HUES64 (cell line): ENCODE measurements around the gene LRRC4.

Experiments used
- H3K27ac ChIP-seq: 2 replicates; pipeline ENCODE4 v1.7.0; 2013; ENCODE audit warnings: low read depth, low read length, inconsistent platforms
- H3K27me3 ChIP-seq: 2 replicates; pipeline ENCODE4 v1.6.1; 2013; ENCODE audit warnings: mild to moderate bottlenecking, low read length; ENCODE audit not compliant: insufficient read depth
- H3K36me3 ChIP-seq: 2 replicates; pipeline ENCODE4 v1.6.1; 2013; ENCODE audit warnings: mild to moderate bottlenecking, low read length; ENCODE audit not compliant: insufficient read depth
- H3K4me1 ChIP-seq: 2 replicates; pipeline ENCODE4 v1.6.1; 2013; ENCODE audit warnings: mild to moderate bottlenecking, low read length, moderate library complexity; ENCODE audit not compliant: insufficient read depth
- H3K4me3 ChIP-seq: 2 replicates; pipeline ENCODE4 v1.5.1; 2013; ENCODE audit warnings: mild to moderate bottlenecking, low read length, moderate library complexity
- H3K9ac ChIP-seq: 2 replicates; pipeline ENCODE4 v1.6.1; 2013; ENCODE audit warnings: mild to moderate bottlenecking, low read depth, low read length
- H3K9me3 ChIP-seq: 2 replicates; pipeline ENCODE4 v1.6.1; 2013; ENCODE audit warnings: low read depth, low read length; ENCODE audit not compliant: insufficient read depth
- WGBS: fragments of 150-250, 120-280 bp; methylation state at CpG from one replicate; pipeline ENCODE4 v1.1.7; 2013; ENCODE audit warnings: missing lambda C conversion rate; 5-methylcytosine and 5-hydroxymethylcytosine counted together

Gene LRRC4

GRCh38 chr7:128040205-128040604, 9.0 kb upstream of the LRRC4 start:
- no peak overlapping the region for H3K9ac ChIP-seq
- no peak overlapping the region for H3K4me3 ChIP-seq
- 0 out of 2 replicates have a peak, but pooled peaks cover 6% of the 10 kb centered on the region for H3K4me1 ChIP-seq
- no peaks in the 10 kb centered on the region for H3K27me3 ChIP-seq
- no peaks in the 10 kb centered on the region for H3K9me3 ChIP-seq
- H3K36me3 ChIP-seq: no peaks in the 10 kb centered on the region
- WGBS: 93% methylated on average over 2 of the region's 3 CpGs
- H3K27ac ChIP-seq: no peak overlapping the region

GRCh38 chr7:128039544-128039953, 8.3 kb upstream of the LRRC4 start:
- H3K9ac ChIP-seq: no peak overlapping the region
- H3K9me3 ChIP-seq: no peaks in the 10 kb centered on the region
- H3K36me3 ChIP-seq: no peaks in the 10 kb centered on the region
- no peaks in the 10 kb centered on the region for H3K27me3 ChIP-seq
- 0 out of 2 replicates have a peak, but pooled peaks cover 6% of the 10 kb centered on the region for H3K4me1 ChIP-seq
- no peak overlapping the region for H3K27ac ChIP-seq
- no peak overlapping the region for H3K4me3 ChIP-seq
- 93% methylated on average over 4 of the region's 4 CpGs for WGBS

GRCh38 chr7:128037880-128038619, 6.8 kb upstream of the LRRC4 start:
- no peak overlapping the region for H3K4me3 ChIP-seq
- peaks cover 11% of the 10 kb centered on the region for H3K27me3 ChIP-seq
- 94% methylated on average over 8 of the region's 8 CpGs for WGBS
- peaks cover 11% of the 10 kb centered on the region for H3K4me1 ChIP-seq
- no peaks in the 10 kb centered on the region for H3K9me3 ChIP-seq
- no peak overlapping the region for H3K27ac ChIP-seq
- H3K36me3 ChIP-seq: no peaks in the 10 kb centered on the region
- no peak overlapping the region for H3K9ac ChIP-seq

GRCh38 chr7:128037081-128037480, 5.8 kb upstream of the LRRC4 start:
- WGBS: 85% methylated on average over 2 of the region's 2 CpGs
- Histone ChIP-seq H3K9ac (no peak overlapping the region), H3K4me3 (no peak overlapping the region), H3K27ac (no peak overlapping the region), H3K36me3 (no peaks in the 10 kb centered on the region), H3K4me1 (peaks cover 13% of the 10 kb centered on the region), H3K27me3 (peaks cover 18% of the 10 kb centered on the region), H3K9me3 (no peaks in the 10 kb centered on the region)

GRCh38 chr7:128036226-128036940, 5.1 kb upstream of the LRRC4 start:
- Histone ChIP-seq H3K27me3 (peaks cover 22% of the 10 kb centered on the region), H3K36me3 (no peaks in the 10 kb centered on the region), H3K9ac (no peak overlapping the region), H3K27ac (no peak overlapping the region), H3K4me1 (peaks cover 13% of the 10 kb centered on the region), H3K9me3 (no peaks in the 10 kb centered on the region), H3K4me3 (no peak overlapping the region)
- WGBS: 84% methylated on average over 3 of the region's 4 CpGs

- H3K4me3 ChIP-seq: no peak overlapping the region
- WGBS: 78% methylated on average over 3 of the region's 3 CpGs
- no peaks in the 10 kb centered on the region for H3K9me3 ChIP-seq
- H3K27me3 ChIP-seq: peaks cover 24% of the 10 kb centered on the region
- H3K9ac ChIP-seq: no peak overlapping the region
- no peaks in the 10 kb centered on the region for H3K36me3 ChIP-seq
- peaks cover 10% of the 10 kb centered on the region for H3K4me1 ChIP-seq
- no peak overlapping the region for H3K27ac ChIP-seq
Measured at GRCh38 chr7:128035712-128036111, 4.5 kb upstream of the LRRC4 start.

GRCh38 chr7:128034825-128035224, 3.6 kb upstream of the LRRC4 start:
- Histone ChIP-seq H3K4me1 (peaks cover 10% of the 10 kb centered on the region), H3K36me3 (no peaks in the 10 kb centered on the region), H3K27ac (no peak overlapping the region), H3K9me3 (no peaks in the 10 kb centered on the region), H3K9ac (no peak overlapping the region), H3K4me3 (no peak overlapping the region), H3K27me3 (peaks cover 28% of the 10 kb centered on the region)
- WGBS: 84% methylated on average over 2 of the region's 2 CpGs

- Histone ChIP-seq H3K27ac (no peak overlapping the region), H3K9me3 (no peaks in the 10 kb centered on the region), H3K4me1 (peaks cover 7% of the 10 kb centered on the region), H3K4me3 (peak overlapping the region; percentile 46), H3K36me3 (peaks cover 12% of the 10 kb centered on the region; the same call in 1 of the 2 replicates), H3K27me3 (peaks cover 41% of the 10 kb centered on the region), H3K9ac (no peak overlapping the region)
- 73% methylated on average over 9 of the region's 9 CpGs for WGBS
Measured at GRCh38 chr7:128033246-128033645, 2.0 kb upstream of the LRRC4 start.

- H3K9ac ChIP-seq: peak overlapping the region; percentile 22
- peak overlapping the region; percentile 46 for H3K4me3 ChIP-seq
- no peak overlapping the region for H3K27ac ChIP-seq
- peaks cover 12% of the 10 kb centered on the region; the same call in 1 of the 2 replicates for H3K36me3 ChIP-seq
- H3K4me1 ChIP-seq: peaks cover 7% of the 10 kb centered on the region
- peaks cover 41% of the 10 kb centered on the region for H3K27me3 ChIP-seq
- 6% methylated on average over 41 of the region's 41 CpGs for WGBS
- H3K9me3 ChIP-seq: no peaks in the 10 kb centered on the region
Measured at GRCh38 chr7:128032605-128033235, 1.5 kb upstream of the LRRC4 start.

GRCh38 chr7:128031901-128032604, 816 bp upstream of the LRRC4 start:
- H3K9me3 ChIP-seq: no peaks in the 10 kb centered on the region
- peaks cover 41% of the 10 kb centered on the region for H3K27me3 ChIP-seq
- peaks cover 12% of the 10 kb centered on the region; the same call in 1 of the 2 replicates for H3K36me3 ChIP-seq
- H3K9ac ChIP-seq: peak overlapping the region; percentile 79
- peaks cover 7% of the 10 kb centered on the region for H3K4me1 ChIP-seq
- H3K27ac ChIP-seq: no peak overlapping the region; the same call in 1 of the 2 replicates
- H3K4me3 ChIP-seq: peak overlapping the region; percentile 72
- under 1% methylated on average over 85 of the region's 87 CpGs for WGBS
